Cardiac ventricle fibroblast (primary cell): Measurements from ENCODE around the gene ALX1. TPM values are rescaled to one million over a fixed set of nuclear protein-coding genes. Genes with fewer than 3 reads are reported as not detected.

Experiments used
- total RNA-seq: library from RNA; depleted of rRNA; stranded (reverse); fragments of >200 nt; gene quantifications from 2 replicates; pipeline ENCODE4 v1.2.3, GENCODE V29; 2015

ALX1 gene
- total RNA-seq, result 0.54 and 0.69 TPM in 2 replicates

GRCh38 chr12:85280165-85280983 lies at the start of gene ALX1:
Gene ALX1, plus strand, starts transcription at chr12:85280220. Its CDS starts 42 bp downstream, at chr12:85280262.

Other genes starting within 250 kb of the ALX1 start
- gene TSPAN19, start 243.9 kb upstream of the ALX1 start, total RNA-seq, result not detected in 2 replicates
- gene LRRIQ1, start 243.9 kb upstream of the ALX1 start, total RNA-seq, result not detected in 2 replicates